ENCODE data around the gene TXNL1. TPM values are rescaled to one million over a fixed set of nuclear protein-coding genes. Genes with fewer than 3 reads are reported as not detected.

The TXNL1 gene
- total RNA-seq, 1 experiment from 2014 or later: 90.4 TPM

GRCh38 chr18:56593906-56594305, 44.5 kb downstream of the TXNL1 start:
- no peak overlapping the region for H2BK5ac ChIP-seq (ENCODE audit: insufficient read length, low read length)
- H3K27ac ChIP-seq (ENCODE audit: insufficient read length, low read depth, low read length): no peak overlapping the region
- H3T11ph ChIP-seq (ENCODE audit: low read length): no peak overlapping the region
- no peak overlapping the region for H4K91ac ChIP-seq (ENCODE audit: insufficient read length, low read depth, low read length)
- H2AFZ ChIP-seq (ENCODE audit: low read length): no peak overlapping the region
- H3K23ac ChIP-seq (ENCODE audit: insufficient read length, low read depth, low read length): no peak overlapping the region
- H2BK120ac ChIP-seq (ENCODE audit: low read depth, low read length, poor library complexity, severe bottlenecking): no peak overlapping the region
- H3K27me3 Mint-ChIP-seq (ENCODE audit: low read depth): no peaks in the 10 kb centered on the region
- no peaks in the 10 kb centered on the region; the same call in 1 of the 2 replicates for H3K4me1 ChIP-seq (ENCODE audit: insufficient read depth, low read length)
- H2BK12ac ChIP-seq (ENCODE audit: insufficient read length, low read depth, low read length): no peak overlapping the region
- no peak for DNase-seq
- H3K9me3 ChIP-seq (ENCODE audit: control insufficient read depth, low read depth, low read length): no peaks in the 10 kb centered on the region
- H3K79me2 ChIP-seq (ENCODE audit: insufficient read depth, low read length): no peaks in the 10 kb centered on the region
- no peak overlapping the region for H4K5ac ChIP-seq (ENCODE audit: insufficient read length, low read depth, low read length)
- H4K20me1 ChIP-seq (ENCODE audit: control insufficient read depth, insufficient read depth, insufficient read length): no peaks in the 10 kb centered on the region
- no CpG with 5 or more reads among the region's 4 CpGs for WGBS (ENCODE audit: extremely low coverage, insufficient read length, low lambda C conversion rate)
- H2AK5ac ChIP-seq (ENCODE audit: insufficient read length, low read length): no peak overlapping the region
- H3K4me2 ChIP-seq (ENCODE audit: insufficient read depth, insufficient read length, low read length): no peak overlapping the region
- H4K8ac ChIP-seq (replicated peaks; ENCODE audit: insufficient read length, low read depth, low read length): no peak overlapping the region
- no peaks in the 10 kb centered on the region for H3K79me1 ChIP-seq (ENCODE audit: insufficient read depth, low read depth, low read length, poor library complexity, severe bottlenecking)
- H2BK15ac ChIP-seq (ENCODE audit: low read depth, low read length): no peak overlapping the region
- peaks cover 0 to 2% of the 10 kb centered on the region in 2 experiments; a peak in 1 of 5 replicates for H3K9me3 Mint-ChIP-seq
- TF ChIP-seq CTCF (conservative IDR thresholded peaks at IDR 0.05): no peak
- no peak overlapping the region for H3K56ac ChIP-seq (ENCODE audit: insufficient read length, low read depth, low read length)
- H3K4ac ChIP-seq (ENCODE audit: low read depth, low read length): no peak overlapping the region
- H3K27me3 ChIP-seq (ENCODE audit: insufficient read depth, low read length): no peaks in the 10 kb centered on the region
- H3K23me2 ChIP-seq (ENCODE audit: insufficient read length, low read depth, low read length, poor library complexity, severe bottlenecking): no peaks in the 10 kb centered on the region
- no peaks in the 10 kb centered on the region for H3K36me3 Mint-ChIP-seq (ENCODE audit: insufficient read depth in 1 of 3, low read depth in 3 of 3)
- no peak overlapping the region for H3K18ac ChIP-seq (ENCODE audit: insufficient read length, low read depth, low read length)
- H3K4me1 Mint-ChIP-seq: peaks cover 12 to 17% of the 10 kb centered on the region in 2 experiments
- no peak overlapping the region for H3K4me3 Mint-ChIP-seq
- H3K27ac Mint-ChIP-seq: no peak overlapping the region
- no peak overlapping the region for H3K9ac ChIP-seq (ENCODE audit: extremely low read depth, insufficient read length, low read length)
- no peak overlapping the region for H2BK20ac ChIP-seq (ENCODE audit: low read depth, low read length, poor library complexity, severe bottlenecking)
- H3K14ac ChIP-seq (ENCODE audit: insufficient read depth, low read length): no peak overlapping the region
